GM18498 (cell line): ENCODE results near the gene ZFYVE21.

ENCODE experiments used
- ATAC-seq: cut with Tn5 transposase; IDR thresholded peaks from one replicate; pipeline ENCODE4 v1.9.1; 2021; ENCODE audit warnings: mild to moderate bottlenecking, moderate library complexity; ENCODE audit not compliant: unreplicated experiment

Gene ZFYVE21

DNA sequence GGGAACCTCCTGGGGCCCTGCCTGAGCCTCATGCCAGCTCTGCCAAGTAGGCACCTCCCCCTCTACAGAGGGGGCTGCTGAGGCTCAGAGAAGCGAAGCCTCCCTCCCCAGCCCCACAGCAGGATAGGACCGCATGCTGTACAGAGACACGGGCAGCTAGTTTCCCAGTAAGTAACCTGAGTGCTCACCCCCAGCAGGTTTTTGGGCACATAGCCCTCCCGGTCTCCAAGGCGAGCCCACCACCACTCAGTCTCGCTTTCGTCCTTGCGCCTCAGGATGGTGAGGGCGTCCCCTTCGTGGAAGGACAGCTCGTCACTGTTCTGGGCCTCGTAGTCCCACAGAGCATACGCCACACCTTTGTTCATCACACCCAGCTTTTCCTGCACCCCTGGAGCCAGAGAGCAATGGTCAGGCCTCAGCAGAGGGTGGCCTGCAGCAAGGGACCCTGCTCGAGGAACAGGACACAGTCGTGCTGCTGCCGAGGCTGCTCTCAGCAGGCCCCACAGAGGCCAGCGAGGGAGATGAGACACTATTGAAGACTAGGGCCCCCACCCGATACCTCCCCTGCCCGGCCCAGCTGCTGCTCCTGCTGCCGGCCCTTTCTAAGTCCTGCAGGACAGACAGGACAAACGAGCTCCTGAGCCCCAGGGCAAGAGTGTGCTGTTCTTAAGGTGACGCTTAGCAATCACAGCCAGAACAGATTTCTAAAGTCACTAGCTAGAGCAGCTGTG lies 20.4 kb downstream of the ZFYVE21 start:
- ATAC-seq: no peak

DNA sequence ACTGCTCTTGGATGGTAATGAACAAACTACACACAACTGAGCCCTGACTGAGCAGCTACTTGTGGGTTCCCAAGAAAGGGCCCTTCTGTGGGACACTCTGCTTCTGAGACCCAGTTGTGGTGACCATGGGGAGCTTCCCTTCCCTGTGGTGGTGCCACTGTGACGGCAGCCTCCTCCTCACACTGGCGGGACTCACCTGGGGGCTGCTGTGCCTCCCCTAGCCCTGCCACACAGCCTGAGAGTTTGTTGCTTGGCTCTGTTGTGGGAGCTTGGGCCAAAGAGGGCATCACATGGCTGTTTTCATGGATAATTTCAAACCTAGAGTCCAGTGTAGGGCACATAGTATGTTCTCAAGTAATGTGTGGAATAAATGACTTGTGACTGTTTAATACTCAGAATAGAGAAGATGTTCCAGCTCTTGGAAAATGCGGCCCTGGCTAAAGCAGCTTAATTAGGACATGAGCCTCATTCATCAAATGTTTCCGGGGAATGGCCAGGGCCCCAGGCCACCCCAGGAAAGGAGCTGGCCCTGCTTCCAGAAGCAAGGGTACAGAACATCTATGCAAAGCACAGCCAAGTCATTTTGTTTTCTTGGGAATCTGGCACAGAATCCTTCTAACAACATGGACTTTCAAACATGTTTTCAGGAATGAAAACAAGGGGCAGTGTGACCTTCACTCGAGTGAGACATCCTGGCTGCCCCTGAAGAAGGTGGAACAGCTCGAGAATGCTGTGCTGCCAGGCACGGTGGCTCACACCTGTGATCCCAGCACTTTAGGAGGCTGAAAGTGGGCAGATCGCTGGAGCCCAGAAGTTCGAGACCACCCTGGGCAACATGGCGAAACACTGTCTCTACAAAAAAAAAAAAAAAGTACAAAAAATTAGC lies 21.2 kb downstream of the ZFYVE21 start:
- ATAC-seq: no peak

DNA sequence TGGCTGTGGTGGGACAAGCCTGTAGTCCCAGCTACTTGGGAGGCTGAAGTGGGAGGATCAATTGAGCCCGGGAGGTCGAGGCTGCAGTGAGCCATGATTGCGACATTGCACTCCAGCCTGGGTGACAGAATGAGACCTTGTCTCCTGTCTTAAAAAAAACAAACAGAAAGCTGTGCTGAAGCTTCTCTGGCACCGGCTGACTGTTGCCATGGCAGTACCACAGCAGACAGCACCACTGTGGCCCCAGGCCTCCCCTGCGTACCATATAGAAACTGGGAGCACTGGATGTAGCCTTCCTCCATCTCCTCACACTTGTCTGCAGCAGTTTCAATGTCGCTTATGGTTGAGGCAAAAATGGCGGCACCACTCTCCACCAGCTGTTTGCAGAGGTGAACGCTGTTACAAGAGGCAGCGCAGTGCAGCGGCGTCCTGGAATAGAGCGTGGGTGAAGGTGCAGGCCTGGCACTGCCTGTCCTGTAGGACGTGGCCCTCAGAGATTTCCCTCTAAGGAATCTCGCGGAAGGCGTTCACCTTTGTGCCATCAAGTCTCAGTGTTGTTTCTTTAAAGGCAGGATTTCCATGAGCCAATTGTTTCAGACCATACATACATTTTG lies 21.9 kb downstream of the ZFYVE21 start:
- no peak for ATAC-seq

DNA sequence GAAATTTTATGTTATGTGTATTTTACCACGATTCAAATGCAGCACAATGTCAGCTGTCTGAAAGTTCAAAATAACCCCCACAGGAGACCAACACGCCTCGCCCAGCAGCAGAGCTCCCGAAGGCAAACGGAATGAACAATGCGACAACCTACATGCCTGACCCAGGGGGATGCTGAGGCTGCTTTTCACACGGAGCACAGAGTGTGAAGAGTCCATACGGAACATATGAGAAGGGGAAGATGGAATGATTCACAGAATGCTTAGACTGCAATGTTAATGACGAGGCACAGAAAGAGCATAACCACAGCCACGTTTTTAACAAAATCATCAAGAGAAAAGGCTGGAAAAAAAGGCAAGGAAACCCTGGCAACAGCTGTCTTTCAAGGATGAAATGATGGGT lies 22.6 kb downstream of the ZFYVE21 start:
- no peak for ATAC-seq

DNA sequence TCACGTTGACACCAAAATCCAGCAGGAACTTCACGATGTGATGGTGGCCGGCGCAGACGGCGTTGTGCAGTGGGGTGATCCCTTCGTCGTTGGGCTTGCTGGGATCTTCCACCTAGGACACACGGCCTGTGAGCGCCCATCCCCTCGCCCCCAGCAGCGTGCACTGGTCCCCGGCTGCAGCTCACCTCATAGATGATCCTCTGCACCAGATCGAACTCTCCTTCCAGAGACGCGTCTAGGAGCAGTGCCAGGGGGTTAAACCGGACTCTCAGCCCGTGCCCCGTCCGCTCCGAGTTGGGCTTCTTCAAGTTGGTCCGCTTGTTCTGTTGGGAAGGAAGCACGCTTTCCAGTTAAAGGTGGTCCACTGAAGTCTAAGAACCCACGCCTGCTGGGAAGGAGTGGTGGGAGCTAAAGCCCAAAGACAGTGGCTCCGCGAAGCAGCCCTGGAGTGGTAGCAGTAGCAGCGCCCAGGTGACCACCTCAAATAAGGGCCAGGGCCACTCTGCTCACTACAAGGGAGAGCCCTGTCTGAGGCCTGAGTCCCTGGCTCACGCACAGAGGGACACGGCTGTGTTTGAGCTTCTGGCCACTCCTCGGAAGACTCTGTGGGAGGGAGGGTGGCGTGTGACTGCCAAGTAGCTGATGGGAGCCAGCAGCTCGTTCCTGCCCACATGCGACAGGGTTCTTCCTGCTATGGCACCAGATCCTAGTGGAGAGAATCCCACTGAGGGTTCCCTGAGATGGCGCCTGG lies 23.3 kb downstream of the ZFYVE21 start:
- ATAC-seq: no peak

DNA sequence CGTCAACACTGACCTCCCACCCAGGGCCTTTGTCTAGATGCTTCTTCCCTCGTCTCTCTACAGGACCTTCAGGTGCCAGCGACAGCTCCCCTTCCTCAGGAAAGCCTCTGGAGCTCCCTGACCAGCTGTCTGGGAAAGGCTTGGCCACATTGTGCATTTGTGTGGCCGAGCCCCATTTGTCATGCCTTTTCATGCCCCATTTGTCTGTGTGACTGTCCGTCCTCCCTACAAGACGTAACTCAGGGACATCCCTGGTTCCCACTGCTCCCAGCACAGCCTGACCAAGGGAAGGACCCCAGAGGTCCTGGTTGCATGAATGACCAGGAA lies 23.8 kb downstream of the ZFYVE21 start:
- ATAC-seq: no peak

DNA sequence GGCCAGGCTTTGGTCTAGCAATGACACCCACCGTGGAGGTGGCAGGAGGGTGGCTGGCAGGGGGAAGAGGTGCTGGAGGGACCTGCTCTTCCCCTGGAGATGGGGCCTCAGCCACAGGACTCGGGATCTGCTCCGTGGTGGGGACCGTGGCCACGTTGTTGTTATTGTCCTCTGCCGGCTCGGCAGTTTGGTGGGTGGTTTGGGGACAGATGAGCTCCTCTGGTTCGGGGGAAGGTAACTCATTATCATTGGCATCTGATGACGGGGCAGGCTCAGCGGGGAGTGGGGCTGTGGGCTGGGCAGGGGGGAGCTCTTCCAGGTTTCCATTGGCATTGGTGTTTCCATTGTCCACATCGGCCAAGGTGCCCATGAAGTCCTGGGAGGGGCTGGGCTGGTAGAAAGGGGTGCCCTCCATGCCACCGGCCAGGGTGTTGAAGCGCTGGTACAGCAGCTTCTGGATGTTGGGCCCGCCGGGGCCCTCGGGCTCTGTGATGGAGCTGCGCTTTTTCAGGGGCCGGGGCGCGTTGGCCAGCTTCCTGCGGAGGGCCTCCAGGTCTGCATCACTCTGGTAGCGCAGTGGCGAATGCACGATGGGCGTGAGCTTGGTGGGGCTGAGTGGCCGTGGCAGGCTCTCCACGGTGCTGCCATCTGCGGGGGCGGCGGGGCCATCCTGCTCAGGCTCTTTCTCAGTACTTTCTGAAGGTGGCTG lies 24.3 kb downstream of the ZFYVE21 start:
- no peak for ATAC-seq

DNA sequence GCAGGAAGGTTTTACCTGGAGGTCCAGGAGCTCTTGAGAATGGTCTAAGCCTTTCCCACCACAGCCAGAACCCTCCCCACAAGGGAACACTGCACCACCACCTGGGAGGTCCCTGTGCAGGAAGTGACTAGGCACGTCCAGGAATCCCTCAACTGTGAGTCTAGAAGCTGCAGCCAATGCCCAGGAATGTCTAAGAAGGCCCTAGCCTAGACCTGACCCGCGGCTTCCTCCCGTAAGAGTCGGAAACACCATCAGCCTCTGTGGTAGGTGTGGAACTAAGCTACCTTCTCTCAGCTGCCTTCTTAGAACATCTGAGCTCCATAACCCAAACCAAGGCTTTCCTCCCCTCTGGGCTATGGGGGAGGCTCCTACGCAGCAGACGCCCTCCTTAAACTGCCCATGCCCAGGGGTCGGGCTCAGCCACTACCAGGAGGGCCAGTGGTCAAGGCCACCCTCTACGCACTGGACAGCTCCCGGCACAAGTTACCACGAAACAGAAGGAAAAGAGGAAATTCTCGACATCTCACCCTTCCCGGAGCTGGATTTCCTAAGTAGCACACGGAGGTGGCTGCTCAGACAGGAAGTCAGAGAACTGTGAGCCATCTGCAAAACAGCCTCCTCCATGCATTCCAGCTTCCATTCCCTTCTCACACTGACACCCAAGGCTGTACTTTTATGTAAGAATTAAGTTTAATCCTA lies 25.5 kb downstream of the ZFYVE21 start:
- no peak for ATAC-seq

DNA sequence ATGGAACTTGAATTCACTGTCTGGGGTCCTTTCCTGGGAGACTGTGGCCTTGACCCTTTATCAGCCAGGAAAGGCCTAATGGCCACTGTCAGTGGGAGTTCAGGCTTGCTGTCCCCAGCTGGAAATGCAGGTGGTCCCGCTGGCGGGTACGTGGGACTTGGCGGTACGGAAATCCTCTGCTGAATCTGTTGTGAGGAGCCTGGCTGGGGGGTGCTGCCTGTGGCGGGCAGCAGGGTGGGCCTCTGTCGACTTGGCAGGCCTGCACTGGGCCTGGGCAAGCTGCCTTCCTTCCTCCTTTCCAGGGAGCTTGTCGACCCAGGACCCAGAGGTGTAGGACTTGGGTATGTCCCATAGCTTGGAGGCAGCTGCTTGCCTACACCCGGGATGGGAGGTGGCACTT lies 26.3 kb downstream of the ZFYVE21 start:
- ATAC-seq: no peak

DNA sequence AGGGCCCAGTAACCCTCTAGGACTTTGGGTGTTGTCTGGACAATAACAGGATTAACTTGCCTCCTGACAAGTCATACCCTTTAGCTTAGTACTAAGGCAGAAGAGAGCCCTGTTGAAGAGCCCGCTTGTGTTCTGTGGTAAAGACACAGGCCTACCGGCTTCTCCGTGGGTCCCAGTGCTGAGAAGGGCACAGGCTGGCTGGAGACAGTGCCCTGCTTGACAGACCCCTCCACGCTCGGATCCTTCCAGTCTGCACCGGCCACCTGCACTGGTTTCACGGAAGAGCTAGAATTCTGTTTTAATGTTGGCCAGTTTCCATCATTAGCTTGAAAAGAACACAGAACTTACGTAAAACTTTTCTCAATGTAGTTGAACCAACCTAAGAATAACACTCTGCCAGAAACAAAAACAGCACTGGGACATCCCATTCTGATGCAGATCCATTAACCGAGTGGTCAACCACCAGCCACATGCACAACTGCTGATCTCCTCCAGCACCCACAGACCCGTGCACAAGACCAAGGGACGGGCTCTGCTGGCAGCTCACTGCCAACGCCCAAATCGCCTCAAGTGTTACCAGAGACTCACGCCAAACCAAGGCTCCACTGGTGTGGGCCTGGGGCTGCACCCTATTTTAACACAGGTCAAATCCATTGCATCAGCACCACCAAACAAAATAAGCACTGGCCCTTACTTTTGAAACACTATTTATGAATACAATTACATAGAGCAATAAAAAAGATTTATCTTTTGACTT lies 27.1 kb downstream of the ZFYVE21 start:
- ATAC-seq: no peak

DNA sequence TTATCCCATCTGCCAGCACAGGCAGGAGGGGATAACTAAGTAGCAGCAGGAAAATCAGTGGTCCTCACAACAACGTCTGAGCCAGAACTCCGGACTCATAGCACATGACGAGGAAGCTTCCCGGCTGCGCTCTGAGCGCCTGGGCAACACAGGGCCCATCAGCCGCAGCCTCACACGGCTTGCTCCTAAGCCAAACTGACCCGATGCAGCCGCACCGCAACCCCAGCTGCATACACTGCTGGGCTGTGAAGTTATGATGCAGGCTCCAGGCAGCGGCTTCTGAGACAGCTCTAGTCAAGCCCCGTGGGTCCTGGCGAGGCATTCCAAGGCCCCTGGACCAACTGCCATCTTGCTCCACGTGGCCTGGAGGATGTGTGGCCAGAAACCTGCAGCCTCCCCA lies 28.1 kb downstream of the ZFYVE21 start:
- no peak for ATAC-seq

DNA sequence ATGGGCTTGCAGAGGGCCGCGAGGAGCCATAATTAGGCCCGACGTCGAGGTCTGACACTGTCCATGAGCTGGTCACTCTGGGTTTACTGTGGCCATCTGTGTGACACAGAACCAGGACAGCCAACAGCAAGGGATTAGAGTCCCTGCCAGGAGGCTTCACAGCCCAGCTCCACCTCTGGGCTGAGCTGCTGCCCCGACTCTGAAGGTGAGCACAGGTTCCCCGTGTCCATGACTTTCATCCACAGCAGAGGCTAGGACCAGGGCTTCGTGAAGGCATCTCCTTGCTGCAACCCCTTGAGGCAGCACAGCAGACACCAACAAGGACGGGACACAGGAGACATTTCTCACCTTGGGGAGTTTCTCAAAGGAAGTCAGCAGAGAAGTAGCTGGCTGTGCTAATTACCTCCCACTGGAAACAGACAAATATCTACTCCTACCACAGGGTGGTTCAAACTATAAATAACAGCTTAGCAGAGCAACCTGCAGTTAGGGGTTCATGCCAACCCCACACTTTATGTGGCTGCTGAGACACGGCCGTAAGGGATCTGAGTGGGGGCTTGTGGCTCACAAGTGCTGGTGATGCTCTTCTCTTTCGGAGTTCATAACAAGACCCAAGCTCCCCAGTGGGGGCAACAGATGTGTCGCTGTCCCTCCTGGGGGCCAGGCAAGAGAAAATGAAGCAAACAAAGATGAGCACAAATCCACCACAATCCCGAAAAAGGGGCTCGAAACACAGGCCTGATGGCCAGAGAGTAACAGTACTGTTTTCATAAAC lies 29.2 kb downstream of the ZFYVE21 start:
- ATAC-seq: no peak

DNA sequence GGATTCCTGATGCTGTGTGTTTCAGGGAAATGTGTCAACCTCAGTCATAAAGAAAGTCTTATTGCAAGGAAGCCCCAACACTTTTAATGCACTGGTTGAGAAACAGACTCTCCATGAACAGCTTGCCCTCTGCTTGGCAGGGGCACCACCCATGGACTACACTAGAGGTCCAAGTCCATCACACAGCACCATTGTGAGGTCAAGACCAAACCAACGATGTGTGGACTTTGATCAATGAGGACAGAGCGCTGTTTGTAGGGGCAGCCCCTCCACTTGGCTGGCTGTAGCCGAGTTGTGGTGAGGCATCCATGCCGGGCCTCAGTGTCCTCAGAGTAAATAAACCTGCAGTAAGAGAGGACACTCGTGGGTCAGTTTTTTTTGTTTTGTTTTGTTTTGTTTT lies 29.8 kb downstream of the ZFYVE21 start:
- ATAC-seq: no peak

DNA sequence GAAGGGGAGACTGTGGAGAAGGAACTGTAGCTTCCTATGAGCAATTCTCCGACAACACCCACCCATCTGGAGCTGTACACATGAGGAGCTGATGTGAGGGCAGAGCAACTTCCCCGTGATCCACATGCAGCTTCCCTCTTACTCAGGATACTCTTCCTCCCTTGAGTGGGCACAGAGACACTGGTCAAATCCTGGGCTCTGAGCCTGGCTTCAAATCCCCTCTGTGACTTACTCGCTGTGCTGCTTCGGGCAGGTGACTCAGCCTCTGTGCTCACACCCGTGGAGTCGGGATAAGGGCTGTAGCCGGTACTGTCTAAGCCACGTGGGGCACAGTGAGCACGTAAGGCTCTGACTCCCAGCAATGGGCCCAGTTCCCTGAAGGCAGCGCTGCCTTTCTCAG lies 31.1 kb downstream of the ZFYVE21 start:
- no peak for ATAC-seq

DNA sequence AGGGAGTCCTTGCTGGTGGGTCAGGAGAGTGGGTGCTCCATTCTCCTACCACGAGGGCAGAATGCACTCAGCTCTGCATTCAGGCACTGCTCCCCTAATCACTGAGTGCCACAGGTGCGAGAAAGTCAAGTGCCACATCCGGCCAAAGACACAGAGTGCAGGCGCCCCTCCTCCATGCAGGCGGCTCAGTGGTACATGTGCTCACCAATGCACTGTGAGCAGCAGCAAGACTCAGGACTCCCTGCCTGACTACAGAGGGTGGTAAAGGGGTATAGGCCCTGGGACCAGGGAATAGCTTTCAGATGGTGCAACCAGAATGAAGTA lies 32.9 kb downstream of the ZFYVE21 start:
- no peak for ATAC-seq

DNA sequence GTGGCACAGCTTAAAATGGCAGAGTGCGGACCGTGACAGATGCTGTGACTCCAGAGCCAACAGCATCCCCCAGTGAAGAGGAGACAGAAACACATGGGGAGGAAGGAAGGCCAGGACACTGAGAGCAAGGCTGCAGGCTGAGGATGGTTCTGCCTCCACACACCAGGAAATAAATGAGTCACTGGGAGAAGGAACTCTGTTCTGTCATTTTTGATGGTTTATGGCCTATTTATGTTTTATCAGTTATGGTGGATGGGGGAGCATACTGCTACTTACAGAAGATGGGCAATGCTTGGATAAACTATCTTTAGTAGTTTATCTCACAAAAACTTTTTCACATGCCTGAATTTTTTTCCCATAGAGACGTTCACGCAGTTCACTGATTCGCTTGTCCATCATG lies 33.8 kb downstream of the ZFYVE21 start:
- no peak for ATAC-seq

DNA sequence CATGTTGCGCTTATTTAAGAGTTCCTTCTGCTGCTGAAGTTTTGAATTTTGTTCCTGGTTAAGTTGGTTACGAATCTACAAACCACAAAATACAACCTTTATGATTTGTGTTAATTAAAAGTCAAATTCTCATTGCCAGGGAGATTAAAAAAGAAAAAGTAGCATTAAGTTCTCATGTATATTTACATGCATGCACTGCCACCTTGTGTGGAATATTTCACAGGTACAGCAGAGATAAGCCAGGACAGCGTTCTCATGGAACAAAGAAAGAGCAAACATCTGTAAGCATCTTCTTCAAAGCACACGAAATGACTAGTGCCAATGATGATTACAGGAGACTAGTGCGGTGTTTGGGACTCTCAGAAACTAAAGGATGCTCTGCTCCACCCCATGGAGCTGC lies 34.2 kb downstream of the ZFYVE21 start:
- ATAC-seq: no peak

DNA sequence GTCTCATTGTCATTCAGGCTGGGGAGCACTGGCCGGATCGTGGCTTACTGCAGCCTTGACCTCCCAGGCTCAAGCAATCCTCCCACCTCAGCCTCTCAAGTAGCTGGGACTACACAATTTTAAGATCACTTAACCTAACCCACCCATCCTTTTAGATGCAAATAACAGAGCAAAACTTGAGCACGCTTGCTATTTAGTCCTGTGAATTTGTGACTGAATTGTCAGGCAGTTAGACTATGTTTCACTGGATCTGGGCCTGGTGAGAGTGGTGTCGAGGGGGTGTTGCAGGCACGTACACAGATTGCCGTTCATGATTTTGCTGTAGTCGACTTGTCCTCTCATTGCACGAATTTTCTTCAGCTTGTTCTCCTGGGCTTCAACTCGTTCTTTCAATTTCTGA lies 38.2 kb downstream of the ZFYVE21 start:
- ATAC-seq: no peak

DNA sequence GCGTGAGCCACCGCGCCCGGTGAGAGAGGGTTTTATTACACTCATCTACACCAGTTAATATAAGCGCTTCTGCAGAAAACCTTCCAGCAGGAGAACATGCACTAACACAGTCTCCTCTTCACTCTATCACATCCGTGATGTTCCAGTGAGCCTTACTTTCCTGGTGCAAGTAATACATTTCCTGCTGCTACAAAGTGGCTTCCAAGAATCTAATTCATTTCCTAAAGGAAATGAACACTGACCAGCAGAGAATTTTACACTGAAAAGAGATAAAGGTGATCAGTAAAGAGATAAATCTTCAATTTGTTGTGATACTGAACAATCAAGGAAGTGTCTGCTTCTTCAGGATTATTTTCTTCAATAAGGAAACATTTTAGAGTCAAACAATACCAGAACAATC lies 39.5 kb downstream of the ZFYVE21 start:
- no peak for ATAC-seq
